Measurements from ENCODE around the gene INTS2.
"Not testable (repeated sequence)": the region's sequence is repeated elsewhere in the genome, so short reads cannot be mapped to it uniquely, and the experiment has no call there.

INTS2 gene

GRCh38 chr17:61927208-61928100 is at the start of gene INTS2:
INTS2 (minus strand) TSS chr17:61927982; CDS start chr17:61926644, 1,338 bp downstream.
- DNase-seq = peak; percentile 94

- no peak for DNase-seq
Observed at GRCh38 chr17:61974115-61974514, 46.3 kb upstream of the INTS2 start.

GRCh38 chr17:61972311-61972710 is 44.5 kb upstream of the INTS2 start:
- DNase-seq = no peak

- DNase-seq = no peak
Observed at GRCh38 chr17:61970030-61970429, 42.2 kb upstream of the INTS2 start.

GRCh38 chr17:61968757-61969156 is 41.0 kb upstream of the INTS2 start:
- no peak for DNase-seq

GRCh38 chr17:61967729-61968128 is 39.9 kb upstream of the INTS2 start:
- DNase-seq = no peak

GRCh38 chr17:61966191-61966590 is 38.4 kb upstream of the INTS2 start:
- no peak for DNase-seq

- no peak for DNase-seq
Observed at GRCh38 chr17:61955619-61956018, 27.8 kb upstream of the INTS2 start.

GRCh38 chr17:61947367-61948078 is 19.7 kb upstream of the INTS2 start:
- no peak for DNase-seq

GRCh38 chr17:61946359-61946758 is 18.6 kb upstream of the INTS2 start:
- DNase-seq = no peak

GRCh38 chr17:61943117-61943516 is 15.3 kb upstream of the INTS2 start:
- DNase-seq = no peak

- no peak for DNase-seq
Observed at GRCh38 chr17:61942085-61942484, 14.3 kb upstream of the INTS2 start.

GRCh38 chr17:61928101-61928436 is 287 bp upstream of the INTS2 start:
- DNase-seq = no peak

- no peak for DNase-seq
Observed at GRCh38 chr17:61926826-61927207, 965 bp downstream of the INTS2 start.

GRCh38 chr17:61915162-61915561 is 12.6 kb downstream of the INTS2 start:
- not testable (repeated sequence) for DNase-seq

GRCh38 chr17:61908292-61909037 is 19.3 kb downstream of the INTS2 start:
- no peak for DNase-seq

- no peak for DNase-seq
Observed at GRCh38 chr17:61907361-61907760, 20.4 kb downstream of the INTS2 start.

- peak; percentile 23 for DNase-seq
Observed at GRCh38 chr17:61904094-61904710, 23.6 kb downstream of the INTS2 start.

- DNase-seq = no peak
Observed at GRCh38 chr17:61903251-61903650, 24.5 kb downstream of the INTS2 start.

GRCh38 chr17:61897548-61898180 is 30.1 kb downstream of the INTS2 start:
- no peak for DNase-seq

- DNase-seq = no peak
Observed at GRCh38 chr17:61895391-61895790, 32.4 kb downstream of the INTS2 start.

GRCh38 chr17:61894310-61894709 is 33.5 kb downstream of the INTS2 start:
- DNase-seq = not testable (repeated sequence)

GRCh38 chr17:61887733-61888132 is 40.0 kb downstream of the INTS2 start:
- DNase-seq = not testable (repeated sequence)
